Measurements from ENCODE around the gene PPP4R2.

PPP4R2 gene

GRCh38 chr3:72951259-72951722, 45.3 kb upstream of the PPP4R2 start:
- no peak for TF ChIP-seq CTCF (IDR thresholded peaks at IDR 0.05; ENCODE audit: insufficient read depth, low read length, missing control alignments)
- CTCF ChIA-PET = no interaction called here
- POLR2A ChIA-PET = no interaction called here
- H3K4me3 ChIP-seq (ENCODE audit: low read depth, low read length) = no peak overlapping the region
- no peak for DNase-seq (ENCODE audit: low read depth, low spot score)

- CTCF ChIA-PET = interaction anchor here (0.8 to 1.1 kb wide), 2 partner anchors 29 to 132 kb away, joined by 4 to 5 read pairs; no protein-coding TSS in a partner anchor
- DNase-seq (ENCODE audit: low read depth, low spot score) = no peak
- POLR2A ChIA-PET = no interaction called here
- no peak for TF ChIP-seq CTCF (IDR thresholded peaks at IDR 0.05; ENCODE audit: insufficient read depth, low read length, missing control alignments)
- H3K4me3 ChIP-seq (ENCODE audit: low read depth, low read length) = no peak overlapping the region
Measured at GRCh38 chr3:72953325-72953956, 43.2 kb upstream of the PPP4R2 start.

- POLR2A ChIA-PET = no interaction called here
- CTCF ChIA-PET = no interaction called here
- H3K4me3 ChIP-seq (ENCODE audit: low read depth, low read length) = no peak overlapping the region
- TF ChIP-seq CTCF (IDR thresholded peaks at IDR 0.05; ENCODE audit: insufficient read depth, low read length, missing control alignments) = no peak
- DNase-seq (ENCODE audit: low read depth, low spot score) = no peak
Measured at GRCh38 chr3:72957297-72957696, 39.3 kb upstream of the PPP4R2 start.

- DNase-seq (ENCODE audit: low read depth, low spot score) = no peak
- no peak for TF ChIP-seq CTCF (IDR thresholded peaks at IDR 0.05; ENCODE audit: insufficient read depth, low read length, missing control alignments)
- no peak overlapping the region for H3K4me3 ChIP-seq (ENCODE audit: low read depth, low read length)
- POLR2A ChIA-PET = no interaction called here
- CTCF ChIA-PET = no interaction called here
Measured at GRCh38 chr3:72959336-72959735, 37.3 kb upstream of the PPP4R2 start.

- ChIA-PET CTCF (interaction anchor here (1.1 kb wide), 1 partner anchor 110 kb away, joined by 3 read pairs; no protein-coding TSS in a partner anchor), POLR2A (no interaction called here)
- TF ChIP-seq CTCF (IDR thresholded peaks at IDR 0.05; ENCODE audit: insufficient read depth, low read length, missing control alignments) = no peak
- no peak for DNase-seq (ENCODE audit: low read depth, low spot score)
- H3K4me3 ChIP-seq (ENCODE audit: low read depth, low read length) = no peak overlapping the region
Measured at GRCh38 chr3:72960812-72961518, 35.6 kb upstream of the PPP4R2 start.

GRCh38 chr3:72961752-72962151, 34.9 kb upstream of the PPP4R2 start:
- DNase-seq (ENCODE audit: low read depth, low spot score) = no peak
- ChIA-PET POLR2A (no interaction called here), CTCF (interaction anchor here (0.7 to 1.1 kb wide), 2 partner anchors 27 to 111 kb away, joined by 3 read pairs; no protein-coding TSS in a partner anchor)
- H3K4me3 ChIP-seq (ENCODE audit: low read depth, low read length) = no peak overlapping the region
- TF ChIP-seq CTCF (IDR thresholded peaks at IDR 0.05; ENCODE audit: insufficient read depth, low read length, missing control alignments) = no peak

All from AG04449 (cell line).